Common myeloid progenitor, CD34-positive (primary cell): ENCODE measurements around the gene CCDC183.

ENCODE experiments used
- CTCF ChIA-PET: fragments of 350-600 bp; sonication (Branson Sonifier 250); formaldehyde crosslinking; loops from one replicate; lab custom pipeline; 2021; ENCODE audit warnings: antibody characterized with exemption; lab: Charles Lee
- POLR2A ChIA-PET: fragments of 350-600 bp; sonication (Branson Sonifier 250); formaldehyde crosslinking; loops from one replicate; lab custom pipeline; 2021; ENCODE audit warnings: antibody characterized with exemption; lab: Charles Lee
- DNase-seq, 3 donors: peaks; one replicate each; pipeline versions ENCODE4 v3.0.0 to v3.0.0-alpha.2; 2013
- H3K27ac ChIP-seq, 2 experiments: 1 replicate in 1 of 2; 2 replicates in 1 of 2; pipeline ENCODE4 v1.7.0; 2013; ENCODE audit warnings: inconsistent platforms in 2 of 2, low read length in 2 of 2, mild to moderate bottlenecking in 2 of 2, low read depth in 1 of 2, moderate library complexity in 1 of 2; ENCODE audit not compliant: severe bottlenecking in 2 of 2, insufficient read depth in 1 of 2, poor library complexity in 1 of 2
- H3K27me3 ChIP-seq, 5 experiments: replicated peaks in 2 of 5; 1 replicate in 3 of 5; 2 replicates in 2 of 5; pipeline versions ENCODE4 v1.6.1 to v1.7.0; 2013; ENCODE audit warnings: low read length in 4 of 5, mild to moderate bottlenecking in 2 of 5, moderate library complexity in 2 of 5, inconsistent platforms in 1 of 5; ENCODE audit not compliant: insufficient read depth in 5 of 5, control insufficient read depth in 4 of 5
- H3K36me3 ChIP-seq, 4 experiments: 1 replicate in 2 of 4; 2 replicates in 2 of 4; pipeline versions ENCODE4 v1.6.1 to v1.7.0; 2013; ENCODE audit warnings: low read length in 3 of 4, control low read depth in 1 of 4, mild to moderate bottlenecking in 1 of 4; ENCODE audit not compliant: control insufficient read depth in 4 of 4, insufficient read depth in 4 of 4
- H3K4me1 ChIP-seq, 4 experiments: 1 replicate in 3 of 4; 2 replicates in 1 of 4; pipeline versions ENCODE4 v1.6.1 to v1.7.1; 2013; ENCODE audit warnings: low read length in 3 of 4, mild to moderate bottlenecking in 3 of 4, control low read depth in 1 of 4, inconsistent platforms in 1 of 4, moderate library complexity in 1 of 4; ENCODE audit not compliant: control insufficient read depth in 4 of 4, insufficient read depth in 4 of 4; ENCODE audit errors: control extremely low read depth in 1 of 4
- H3K4me3 ChIP-seq, 7 experiments: 1 replicate in 4 of 7; 2 replicates in 3 of 7; pipeline versions ENCODE4 v1.5.1 to v1.7.0; 2013; ENCODE audit warnings: mild to moderate bottlenecking in 7 of 7, low read length in 6 of 7, moderate library complexity in 6 of 7, inconsistent platforms in 2 of 7, low read depth in 2 of 7, control low read depth in 1 of 7; ENCODE audit not compliant: insufficient read depth in 4 of 7, control insufficient read depth in 1 of 7; ENCODE audit errors: extremely low read depth in 1 of 7
- H3K9me3 ChIP-seq, 5 experiments: 1 replicate in 4 of 5; 2 replicates in 1 of 5; pipeline versions ENCODE4 v1.6.1 to v1.7.1; 2013; ENCODE audit warnings: low read length in 4 of 5, mild to moderate bottlenecking in 2 of 5, inconsistent platforms in 1 of 5, low read depth in 1 of 5, moderate library complexity in 1 of 5; ENCODE audit not compliant: control insufficient read depth in 4 of 5, insufficient read depth in 2 of 5; ENCODE audit errors: control extremely low read depth in 1 of 5
- WGBS: methylation state at CpG from one replicate; pipeline ENCODE4 v1.1.5; 2013; ENCODE audit not compliant: insufficient coverage; 5-methylcytosine and 5-hydroxymethylcytosine counted together

The CCDC183 gene

DNA sequence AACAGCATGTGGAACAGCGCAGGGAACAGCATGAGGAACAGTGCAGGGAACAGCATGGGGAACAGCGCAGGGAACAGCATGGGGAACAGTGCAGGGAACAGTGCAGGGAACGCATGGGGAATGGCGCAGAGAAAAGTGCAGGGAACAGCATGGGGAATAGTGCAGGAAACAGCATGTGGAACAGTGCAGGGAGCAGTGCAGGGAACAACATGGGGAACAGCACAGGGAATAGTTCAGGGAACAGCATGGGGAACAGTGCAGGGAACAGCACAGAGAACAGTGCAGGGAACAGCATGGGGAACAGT lies 40.1 kb upstream of the CCDC183 start:
- Histone ChIP-seq H3K4me3 (no peak overlapping the region), H3K4me1 (peaks cover 0 to 17% (median 8%) of the 10 kb centered on the region in 4 experiments), H3K36me3 (no peaks in the 10 kb centered on the region), H3K9me3 (peaks cover 1 to 25% (median 3%) of the 10 kb centered on the region in 5 experiments), H3K27me3 (no peaks in the 10 kb centered on the region), H3K27ac (no peak overlapping the region)
- 100% methylated on average over 4 of the region's 4 CpGs for WGBS
- DNase-seq = no peak
- POLR2A ChIA-PET = no interaction called here
- CTCF ChIA-PET = interaction anchor here (0.9 to 3.2 kb wide), 3 partner anchors 10 to 27 kb away, joined by 3 to 11 read pairs (median 4); no protein-coding TSS in a partner anchor

GRCh38 chr9:136756836-136757235 lies 39.3 kb upstream of the CCDC183 start:
- CTCF ChIA-PET = interaction anchor here (0.9 to 3.2 kb wide), 7 partner anchors 11 to 127 kb away, joined by 3 to 11 read pairs (median 4); no protein-coding TSS in a partner anchor
- POLR2A ChIA-PET = no interaction called here

GRCh38 chr9:136757328-136757727 lies 38.8 kb upstream of the CCDC183 start:
- Histone ChIP-seq H3K4me3 (no peak overlapping the region), H3K4me1 (peaks cover 0 to 17% (median 8%) of the 10 kb centered on the region in 4 experiments), H3K36me3 (no peaks in the 10 kb centered on the region), H3K9me3 (peaks cover 0 to 15% (median 1%) of the 10 kb centered on the region in 5 experiments), H3K27me3 (no peaks in the 10 kb centered on the region), H3K27ac (no peak overlapping the region)
- CTCF ChIA-PET = interaction anchor here (0.7 to 1.9 kb wide), 7 partner anchors 10 to 128 kb away, joined by 3 to 12 read pairs (median 4); no protein-coding TSS in a partner anchor
- 93% methylated on average over 19 of the region's 20 CpGs for WGBS
- DNase-seq = no peak
- POLR2A ChIA-PET = no interaction called here

More at GRCh38 chr9:136756836-136757235, 39.3 kb upstream of the CCDC183 start:
- Histone ChIP-seq H3K9me3 (peaks cover 0 to 17% (median 2%) of the 10 kb centered on the region in 5 experiments), H3K27ac (no peak overlapping the region), H3K4me3 (no peak overlapping the region), H3K27me3 (no peaks in the 10 kb centered on the region), H3K36me3 (no peaks in the 10 kb centered on the region), H3K4me1 (peaks cover 0 to 17% (median 8%) of the 10 kb centered on the region in 4 experiments)
- WGBS = 95% methylated on average over 18 of the region's 18 CpGs
- no peak for DNase-seq

DNA sequence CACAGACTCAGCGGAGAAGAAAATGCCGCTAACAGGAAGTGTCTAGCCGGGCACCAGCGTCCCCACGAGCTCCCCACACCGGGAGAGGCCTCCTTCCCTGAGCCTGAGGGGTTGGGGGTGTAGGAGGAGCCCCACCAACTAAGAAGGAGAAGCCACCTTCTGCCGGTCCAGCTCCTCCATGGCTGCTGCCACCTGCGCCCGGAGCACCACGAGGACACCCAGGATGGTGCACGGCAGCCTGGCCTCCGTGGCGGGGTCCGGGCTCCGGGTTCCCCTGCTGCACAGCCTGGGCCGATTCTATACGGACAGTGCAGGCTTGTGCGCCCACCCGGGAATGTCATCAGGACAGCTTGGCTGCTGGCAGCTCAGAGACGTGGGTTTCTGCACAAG lies 38.4 kb upstream of the CCDC183 start:
- ChIA-PET CTCF (interaction anchor here (0.7 to 4.7 kb wide), 8 partner anchors 8 to 128 kb away, joined by 3 to 22 read pairs (median 4); no protein-coding TSS in a partner anchor), POLR2A (no interaction called here)
- WGBS = 91% methylated on average over 20 of the region's 20 CpGs
- DNase-seq = no peak
- H3K4me3 ChIP-seq = no peak overlapping the region
- no peaks in the 10 kb centered on the region for H3K36me3 ChIP-seq
- no peak overlapping the region for H3K27ac ChIP-seq
- no peaks in the 10 kb centered on the region for H3K27me3 ChIP-seq
- H3K4me1 ChIP-seq = peaks cover 0 to 17% (median 8%) of the 10 kb centered on the region in 4 experiments
- H3K9me3 ChIP-seq = peaks cover 0 to 15% (median 0%) of the 10 kb centered on the region in 5 experiments

GRCh38 chr9:136759001-136759400 lies 37.1 kb upstream of the CCDC183 start:
- DNase-seq = no peak
- no peaks in the 10 kb centered on the region for H3K36me3 ChIP-seq
- ChIA-PET POLR2A (no interaction called here), CTCF (interaction anchor here (1.3 to 4.7 kb wide), 6 partner anchors 8 to 32 kb away, joined by 3 to 22 read pairs (median 8); no protein-coding TSS in a partner anchor)
- H3K9me3 ChIP-seq = peaks cover 0 to 10% (median 0%) of the 10 kb centered on the region in 5 experiments
- no peak overlapping the region for H3K27ac ChIP-seq
- peaks cover 0 to 23% (median 13%) of the 10 kb centered on the region in 4 experiments for H3K4me1 ChIP-seq
- no peak overlapping the region for H3K4me3 ChIP-seq
- no peaks in the 10 kb centered on the region for H3K27me3 ChIP-seq
- 86% methylated on average over 8 of the region's 9 CpGs for WGBS

- peaks cover 0 to 17% (median 9%) of the 10 kb centered on the region in 4 experiments for H3K4me1 ChIP-seq
- no peak overlapping the region for H3K27ac ChIP-seq
- ChIA-PET POLR2A (interaction anchor here (0.6 kb wide), 2 partner anchors 12 to 40 kb away, joined by 5 to 13 read pairs; no protein-coding TSS in a partner anchor), CTCF (interaction anchor here (0.7 to 4.7 kb wide), 7 partner anchors 10 to 31 kb away, joined by 3 to 22 read pairs (median 6); no protein-coding TSS in a partner anchor)
- H3K36me3 ChIP-seq = no peaks in the 10 kb centered on the region
- H3K4me3 ChIP-seq = no peak overlapping the region
- 97% methylated on average over 24 of the region's 27 CpGs for WGBS
- no peaks in the 10 kb centered on the region for H3K27me3 ChIP-seq
- DNase-seq = no peak
- peaks cover 0 to 10% (median 0%) of the 10 kb centered on the region in 5 experiments for H3K9me3 ChIP-seq
These were observed 36.5 kb upstream of the CCDC183 start for GRCh38 chr9:136759436-136760325.
